Fibroblast of pulmonary artery (primary cell): ENCODE measurements around the gene TP53BP1.
A peak's percentile ranks its signal among the peaks of the same experiment; 100 is the strongest.

Experiments used
- DNase-seq: peaks from one replicate; pipeline ENCODE4 v3.0.0-alpha.2; 2010; ENCODE audit warnings: low read depth
- H3K4me3 ChIP-seq: replicated peaks from 2 replicates; pipeline ENCODE4 v1.5.1; 2011; ENCODE audit warnings: low read depth, mild to moderate bottlenecking, control low read depth, low read length, moderate library complexity
- TF ChIP-seq, protein P1 (sequence below): IDR thresholded peaks from 2 replicates; pipeline ENCODE4 v1.5.1; 2011; ENCODE audit warnings: mild to moderate bottlenecking, control low read depth, low read length, inconsistent platforms; ENCODE audit errors: missing control alignments

Gene TP53BP1

DNA sequence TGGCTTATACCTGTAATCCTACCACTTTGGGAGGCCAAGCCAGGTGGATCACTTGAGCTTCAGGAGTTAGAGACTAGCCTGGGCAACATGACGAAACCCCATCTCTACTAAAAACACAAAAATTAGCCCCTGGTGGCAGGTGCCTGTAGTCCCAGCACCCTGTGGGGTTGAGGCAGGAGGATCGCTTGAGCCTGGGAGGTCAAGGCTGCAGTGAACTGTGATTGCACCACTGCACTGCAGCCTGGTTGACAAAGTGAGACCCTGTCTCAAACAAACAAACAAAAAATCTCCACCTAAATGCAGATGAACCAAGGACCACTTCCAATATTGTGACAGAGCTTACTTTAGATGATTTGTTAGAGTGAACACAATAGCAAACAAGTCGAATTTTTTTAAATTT, 53.7 kb downstream of the TP53BP1 start:
- no peak overlapping the region for H3K4me3 ChIP-seq
- TF ChIP-seq, protein P1, sequence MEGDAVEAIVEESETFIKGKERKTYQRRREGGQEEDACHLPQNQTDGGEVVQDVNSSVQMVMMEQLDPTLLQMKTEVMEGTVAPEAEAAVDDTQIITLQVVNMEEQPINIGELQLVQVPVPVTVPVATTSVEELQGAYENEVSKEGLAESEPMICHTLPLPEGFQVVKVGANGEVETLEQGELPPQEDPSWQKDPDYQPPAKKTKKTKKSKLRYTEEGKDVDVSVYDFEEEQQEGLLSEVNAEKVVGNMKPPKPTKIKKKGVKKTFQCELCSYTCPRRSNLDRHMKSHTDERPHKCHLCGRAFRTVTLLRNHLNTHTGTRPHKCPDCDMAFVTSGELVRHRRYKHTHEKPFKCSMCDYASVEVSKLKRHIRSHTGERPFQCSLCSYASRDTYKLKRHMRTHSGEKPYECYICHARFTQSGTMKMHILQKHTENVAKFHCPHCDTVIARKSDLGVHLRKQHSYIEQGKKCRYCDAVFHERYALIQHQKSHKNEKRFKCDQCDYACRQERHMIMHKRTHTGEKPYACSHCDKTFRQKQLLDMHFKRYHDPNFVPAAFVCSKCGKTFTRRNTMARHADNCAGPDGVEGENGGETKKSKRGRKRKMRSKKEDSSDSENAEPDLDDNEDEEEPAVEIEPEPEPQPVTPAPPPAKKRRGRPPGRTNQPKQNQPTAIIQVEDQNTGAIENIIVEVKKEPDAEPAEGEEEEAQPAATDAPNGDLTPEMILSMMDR: no peak
- no peak for DNase-seq

DNA sequence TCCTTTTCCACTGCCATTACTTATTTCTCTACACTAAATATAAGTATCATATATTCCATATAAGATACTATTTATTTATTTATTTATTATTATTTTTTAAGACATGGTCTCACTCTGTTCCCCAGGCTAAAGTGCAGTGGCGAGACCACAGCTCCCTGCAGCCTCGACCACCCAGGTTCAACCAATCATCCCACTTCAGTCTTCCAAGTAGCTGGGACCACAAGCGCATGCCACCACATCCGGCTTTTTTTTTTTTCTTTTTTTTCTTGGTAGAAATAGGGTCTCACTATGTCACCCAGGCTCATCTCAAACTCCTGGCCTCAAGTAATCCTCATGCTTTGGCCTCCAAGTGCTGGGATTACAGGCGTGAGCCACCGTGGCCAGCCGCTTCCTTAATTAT, 56.6 kb downstream of the TP53BP1 start:
- H3K4me3 ChIP-seq: no peak overlapping the region
- TF ChIP-seq, protein P1: no peak
- no peak for DNase-seq

DNA sequence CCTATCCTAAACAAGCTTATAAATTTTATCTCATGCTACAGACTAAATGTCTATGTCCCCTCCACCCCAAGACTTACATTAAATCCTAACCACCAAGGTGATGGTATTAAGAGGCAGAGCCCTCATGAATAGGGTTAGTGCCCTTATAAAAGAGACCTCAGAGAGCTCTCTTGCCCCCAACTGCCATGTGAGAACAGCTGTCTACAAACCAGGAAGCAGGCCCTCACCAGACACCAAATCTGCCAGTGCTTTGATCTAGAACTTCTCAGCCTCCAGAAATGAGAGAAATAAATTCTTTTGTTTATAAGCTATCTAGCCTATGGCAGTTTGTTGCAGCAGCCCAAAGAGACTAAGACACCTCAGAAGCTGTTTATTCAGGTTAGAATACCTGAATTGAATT, 58.5 kb downstream of the TP53BP1 start:
- H3K4me3 ChIP-seq: no peak overlapping the region
- DNase-seq: no peak
- TF ChIP-seq, protein P1: no peak

DNA sequence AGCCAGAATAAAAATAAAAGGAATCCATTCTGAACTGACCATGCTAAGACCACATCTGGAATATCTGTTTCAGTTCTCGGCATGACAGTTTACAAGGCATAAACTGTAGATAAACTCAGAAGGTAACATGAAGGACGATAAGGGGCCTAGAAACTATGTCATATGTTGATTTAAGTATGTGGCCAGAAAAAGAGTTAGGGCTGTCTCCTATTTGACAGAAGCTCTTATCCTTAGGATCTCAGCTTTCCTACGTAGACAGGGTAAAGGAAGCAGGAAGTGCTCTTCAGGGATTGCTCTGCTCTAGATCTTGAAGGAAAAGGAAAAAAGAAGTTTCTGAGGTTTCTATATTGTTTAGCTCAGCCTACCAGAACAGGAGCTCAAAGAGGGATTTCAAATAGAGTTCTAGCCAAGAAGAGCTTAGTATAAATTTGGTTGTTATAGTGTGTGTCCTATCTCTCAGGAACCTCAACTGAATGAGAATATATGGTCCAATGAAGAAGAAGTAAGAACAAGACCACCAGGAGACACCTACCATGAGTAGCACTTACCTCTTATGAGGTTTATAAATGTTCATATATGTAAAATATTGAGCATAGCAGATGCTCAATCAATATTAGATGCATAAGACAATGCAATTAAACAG, 59.2 kb downstream of the TP53BP1 start:
- TF ChIP-seq, protein P1: no peak
- DNase-seq: no peak
- H3K4me3 ChIP-seq: no peak overlapping the region

DNA sequence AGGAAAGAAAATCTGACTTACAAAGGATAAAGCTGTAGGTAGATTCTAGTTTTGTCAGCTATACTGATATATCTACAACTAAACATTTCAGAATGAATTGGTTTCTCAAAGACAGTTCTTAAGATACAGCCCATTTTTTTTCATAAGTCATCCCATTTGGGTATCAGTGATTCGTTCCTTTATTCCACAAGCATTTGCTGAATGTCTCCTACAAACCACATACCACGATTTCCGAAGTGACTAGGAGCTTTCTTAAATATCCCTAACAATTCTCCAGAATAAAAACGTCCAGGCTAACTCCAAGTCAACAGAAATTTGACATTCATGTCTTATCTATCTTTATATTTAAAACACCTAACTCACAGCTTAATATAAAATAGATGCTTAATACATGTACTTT, 59.8 kb downstream of the TP53BP1 start:
- H3K4me3 ChIP-seq: no peak overlapping the region
- peak; percentile 10 for DNase-seq
- TF ChIP-seq, protein P1: no peak

DNA sequence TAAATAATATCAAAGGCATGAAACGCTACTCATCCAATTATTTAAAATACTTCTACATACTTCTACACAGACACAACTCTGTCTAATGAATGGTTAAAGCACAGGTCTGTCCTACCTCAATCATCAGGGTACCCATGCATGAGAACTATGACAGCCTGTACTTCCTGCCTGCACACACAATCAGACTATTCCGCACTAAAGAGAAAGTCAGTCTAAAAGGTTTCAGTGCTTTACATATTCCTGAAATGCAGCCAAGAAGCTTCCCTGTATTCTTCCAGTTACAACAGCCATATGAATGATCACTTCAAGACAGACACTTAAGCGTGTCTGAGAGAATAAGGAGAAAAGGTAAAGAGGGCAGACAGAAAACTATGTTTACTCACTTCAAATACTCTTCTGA, 63.3 kb downstream of the TP53BP1 start:
- no peak for DNase-seq
- TF ChIP-seq, protein P1: no peak

DNA sequence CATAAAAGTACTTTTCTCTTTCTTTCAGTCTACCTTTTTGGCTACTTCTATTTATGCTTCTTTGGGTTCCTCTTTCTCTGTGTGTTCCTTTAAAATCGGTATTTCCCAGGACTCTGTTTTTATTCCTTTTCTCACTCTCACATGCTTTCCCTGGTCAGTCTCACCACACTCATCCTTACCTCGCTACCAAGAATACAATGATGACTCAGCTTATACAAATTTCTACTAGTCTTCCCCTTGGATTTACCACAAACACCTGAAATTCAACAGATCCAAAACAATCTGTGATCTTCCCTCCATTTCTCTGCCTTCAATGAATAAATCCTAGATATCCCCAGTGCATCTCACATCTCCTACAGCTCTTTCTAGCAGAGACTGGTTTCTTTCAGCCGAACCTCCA, 69.2 kb downstream of the TP53BP1 start:
- no peak for DNase-seq
- TF ChIP-seq, protein P1: no peak
- H3K4me3 ChIP-seq: no peak overlapping the region

More for the DNA sequence above, 63.3 kb downstream of the TP53BP1 start:
- no peak overlapping the region for H3K4me3 ChIP-seq
